Stimulated activated CD8-positive, alpha-beta memory T cell treated with anti-CD3 and anti-CD28 coated beads, Interleukin-15, amount 100 ng/mL, for 24 hours (primary cell): Measurements from ENCODE around the gene ABCG1.

Experiments
- DNase-seq: peaks from one replicate; pipeline ENCODE4 v3.0.0-alpha.2; 2020; ENCODE audit warnings: low read depth

Gene ABCG1

DNA sequence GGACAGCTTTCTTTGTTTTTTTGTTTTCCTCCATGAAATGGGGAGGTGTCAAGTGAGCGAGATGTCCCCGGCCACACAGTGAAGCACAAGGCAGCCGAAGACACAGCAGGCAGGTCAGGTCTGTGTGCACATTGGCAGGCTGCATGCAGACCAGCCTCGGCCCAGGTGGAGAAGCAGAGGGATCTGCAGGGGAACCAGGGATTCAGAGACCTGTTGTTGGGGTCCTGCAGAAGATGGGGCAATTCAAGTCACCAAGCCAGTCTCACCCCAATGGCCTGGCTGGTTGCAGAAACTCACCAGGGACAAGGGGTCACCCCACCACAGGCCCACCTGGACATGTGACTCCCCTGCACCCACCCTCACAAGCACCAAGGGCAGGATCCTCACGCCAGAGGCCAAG, 4.0 kb upstream of the ABCG1 start:
- DNase-seq, result no peak

DNA sequence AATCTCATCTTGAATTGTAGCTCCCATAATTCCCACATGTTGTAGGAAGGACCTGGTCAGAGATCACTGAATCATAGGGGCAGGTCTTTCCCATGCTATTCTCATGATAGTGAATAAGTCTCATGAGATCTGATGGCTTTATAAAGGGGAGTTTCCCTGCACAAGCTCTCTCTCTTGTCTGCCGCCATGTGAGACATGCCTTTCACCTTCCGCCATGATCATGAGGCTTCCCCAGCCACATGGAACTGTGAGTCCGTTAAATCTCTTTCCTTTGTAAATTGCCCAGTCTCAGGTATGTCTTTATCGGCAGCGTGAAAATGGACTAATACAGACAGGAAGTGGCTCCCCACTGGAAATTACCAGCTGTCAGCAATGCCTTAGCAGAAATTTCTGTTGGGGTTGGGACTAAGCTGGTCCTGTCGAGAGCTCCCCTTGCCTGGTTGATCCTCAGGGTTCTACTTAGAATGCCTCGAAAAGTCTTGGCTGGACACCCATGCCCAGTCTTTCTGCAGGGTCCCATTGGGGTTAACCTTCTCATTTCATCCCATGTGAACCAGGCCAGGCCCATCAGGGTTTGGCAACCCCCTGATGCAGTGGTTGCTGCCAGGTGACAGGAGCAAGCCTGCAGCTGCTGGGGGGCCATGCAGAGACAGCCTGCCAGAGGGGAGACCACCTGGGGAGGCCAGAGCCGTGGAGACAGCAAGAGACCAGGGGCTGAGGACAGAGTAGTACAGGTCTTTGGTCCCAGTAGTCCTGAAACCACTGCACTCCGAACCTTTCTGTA, 2.8 kb upstream of the ABCG1 start:
- DNase-seq, result no peak

DNA sequence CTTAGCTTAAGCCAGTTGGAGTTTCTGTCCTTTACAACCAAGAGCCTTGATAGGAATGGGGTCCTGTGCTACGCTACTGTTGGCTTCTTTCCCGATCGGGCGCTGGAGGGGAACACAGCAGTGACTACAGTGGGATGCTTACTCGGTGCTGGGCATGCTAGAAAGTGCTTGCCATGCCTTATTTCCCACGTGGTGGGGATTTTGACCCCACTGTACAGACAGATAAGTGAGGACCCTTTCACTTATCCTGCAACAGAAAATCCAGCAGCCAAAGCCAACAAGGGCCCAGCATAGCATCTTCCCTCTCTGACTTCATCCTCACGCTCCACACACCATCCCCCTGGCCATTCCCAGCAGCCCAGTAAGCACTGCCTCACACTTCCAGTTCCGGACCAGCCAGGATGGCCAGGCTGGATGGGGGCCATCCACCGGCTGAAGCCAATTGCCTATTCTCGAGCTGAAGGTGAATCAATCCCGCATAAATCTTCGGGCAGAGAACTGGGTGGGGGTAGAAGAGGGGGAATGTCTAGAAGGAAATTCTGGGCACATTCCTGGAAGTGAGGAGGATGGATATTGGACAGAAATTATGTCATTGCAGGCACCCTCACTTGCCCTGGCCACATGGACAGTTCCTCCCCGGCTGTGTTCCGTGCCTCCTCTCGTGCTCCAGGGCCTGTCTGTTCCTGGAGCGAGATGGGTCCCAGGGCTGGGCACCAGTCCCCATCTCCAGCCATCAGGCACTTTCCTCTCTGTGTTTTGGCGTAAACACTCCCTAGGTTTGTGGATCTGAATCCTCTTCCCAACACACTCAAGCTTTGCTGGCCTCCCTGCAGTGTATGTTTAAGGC, 2.0 kb upstream of the ABCG1 start:
- DNase-seq, result no peak

DNA sequence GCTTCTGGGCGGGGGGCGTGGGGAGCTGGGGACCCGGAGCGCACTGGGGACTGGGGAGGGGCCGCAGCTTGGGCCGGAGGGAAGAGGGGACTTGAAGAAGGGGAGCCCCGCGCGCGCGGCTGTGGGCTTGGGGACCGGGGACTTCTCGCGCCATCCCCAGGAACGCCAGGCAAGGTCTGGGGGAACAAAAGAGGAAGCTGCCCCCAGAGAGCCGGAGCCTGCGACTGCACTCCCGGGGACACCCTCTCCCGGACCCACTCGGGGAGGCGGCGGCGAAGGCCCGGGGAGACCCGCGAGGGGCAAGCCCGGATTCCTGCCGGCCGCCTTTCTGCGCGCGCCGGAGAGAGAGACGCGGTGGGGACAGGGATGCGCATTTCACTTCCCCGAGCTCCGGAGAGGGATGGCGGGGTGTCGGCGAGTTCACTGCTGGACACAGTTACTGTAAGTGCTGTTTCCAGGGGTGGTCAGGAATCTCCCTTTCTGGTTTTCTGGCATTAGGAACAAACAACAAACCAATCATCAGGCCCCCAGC, 732 bp downstream of the ABCG1 start:
- no peak for DNase-seq

DNA sequence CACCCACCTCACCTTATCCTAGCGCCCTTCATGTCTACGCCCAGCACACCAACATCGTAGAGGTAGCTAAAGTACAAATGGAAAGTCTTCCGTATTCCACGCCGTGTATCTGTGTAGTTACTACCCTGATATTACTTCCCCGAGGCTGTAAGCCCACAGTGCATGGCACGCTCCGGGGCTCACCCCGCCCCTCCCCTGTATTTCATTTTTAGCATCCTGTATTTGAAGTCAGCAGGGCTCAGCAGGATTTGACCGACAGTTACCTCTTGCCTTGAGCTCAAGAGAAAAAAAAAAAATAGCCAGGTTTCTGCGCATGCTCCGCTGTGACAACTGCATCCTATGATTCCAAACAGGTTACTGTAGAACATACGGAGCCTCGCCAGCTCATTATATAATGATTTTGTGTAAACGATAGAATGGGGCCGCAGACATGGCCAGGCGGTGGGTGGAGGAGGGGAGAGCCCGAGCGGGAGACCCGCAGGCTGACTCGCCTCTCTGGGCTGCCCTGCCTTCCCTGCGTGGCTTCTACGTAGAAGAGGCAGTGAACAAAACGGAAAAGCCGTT, 1.3 kb downstream of the ABCG1 start:
- DNase-seq, result no peak

DNA sequence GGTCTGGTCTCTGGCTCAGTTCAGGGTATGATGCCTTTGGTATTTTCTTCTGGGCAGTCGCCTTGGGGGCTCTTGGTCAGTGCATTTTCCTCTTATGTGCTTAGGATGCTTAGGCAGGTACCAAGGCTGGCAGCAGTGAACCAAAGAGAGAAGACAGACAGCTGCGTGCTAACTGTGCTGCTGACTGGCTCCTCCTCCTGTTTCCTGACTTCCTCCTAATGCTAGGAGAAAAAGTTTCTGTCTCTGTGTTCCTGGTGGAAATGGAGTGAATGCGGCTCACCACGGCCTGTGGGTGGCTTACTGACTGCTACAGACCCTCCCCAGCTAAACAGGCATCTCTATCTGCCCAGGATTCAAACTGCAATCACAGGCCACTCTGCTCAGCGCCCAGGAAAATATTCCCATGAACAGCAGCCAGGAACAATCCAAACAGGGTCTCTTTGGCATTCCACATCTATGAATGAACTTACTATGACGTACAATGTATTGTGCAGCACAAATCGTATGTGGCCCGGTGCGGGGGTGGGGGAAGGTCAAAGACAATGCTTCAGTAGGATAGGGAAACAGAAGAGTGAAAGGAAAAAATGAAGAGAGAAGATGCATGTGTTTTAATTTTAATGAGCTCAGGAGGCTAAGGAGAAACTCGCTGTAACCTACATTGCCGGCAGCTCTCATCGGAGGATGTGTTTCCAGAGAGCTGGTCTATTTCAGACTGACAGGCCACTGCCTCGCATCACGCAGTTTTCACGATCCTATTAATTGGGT, 2.8 kb downstream of the ABCG1 start:
- no peak for DNase-seq

DNA sequence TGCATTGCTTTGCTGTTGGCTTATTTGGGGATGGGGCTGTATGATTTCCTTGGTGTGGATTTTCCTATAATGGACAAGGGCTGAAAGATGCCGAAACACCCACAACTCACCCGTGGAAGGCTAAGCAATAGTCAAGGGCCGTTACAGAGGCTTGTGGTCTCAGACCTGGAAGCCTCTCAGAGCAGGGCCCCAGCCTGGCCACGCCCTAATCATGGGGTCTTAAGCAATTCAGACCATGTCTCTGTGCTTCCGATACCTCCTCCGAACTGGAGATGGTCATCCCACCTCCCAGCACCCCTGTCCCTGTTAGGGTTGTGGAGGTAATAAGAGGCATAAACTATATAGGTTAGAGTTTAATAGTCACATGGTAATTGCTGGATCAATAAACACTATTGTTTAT, 3.4 kb downstream of the ABCG1 start:
- no peak for DNase-seq

DNA sequence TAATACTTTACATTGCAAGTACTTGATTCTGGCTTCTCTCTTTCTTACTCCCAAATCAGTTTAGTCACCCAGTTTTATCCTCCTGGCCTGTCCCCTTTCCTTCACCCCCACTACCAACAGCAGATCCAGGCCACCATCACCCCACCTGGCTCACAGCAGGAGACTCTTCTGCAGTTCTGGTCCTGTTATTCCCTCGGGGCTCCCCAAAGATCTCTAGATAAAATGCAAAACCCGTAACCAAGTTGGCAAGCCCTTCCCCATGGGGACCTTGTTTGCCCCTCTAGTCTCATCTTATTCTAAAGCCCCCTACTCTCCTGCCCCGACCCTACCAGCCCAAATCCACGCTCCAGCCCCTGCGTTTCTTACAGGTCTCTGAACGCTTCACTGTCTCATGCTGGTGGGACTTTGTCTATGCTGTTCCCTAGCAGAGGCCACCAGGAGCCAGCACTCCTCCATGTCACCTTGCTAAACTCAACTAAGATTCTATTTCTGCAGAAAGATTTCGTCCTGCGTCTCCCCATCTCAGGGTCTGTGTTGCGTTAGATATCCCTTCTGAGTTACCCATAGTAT, 4.0 kb downstream of the ABCG1 start:
- DNase-seq, result no peak

DNA sequence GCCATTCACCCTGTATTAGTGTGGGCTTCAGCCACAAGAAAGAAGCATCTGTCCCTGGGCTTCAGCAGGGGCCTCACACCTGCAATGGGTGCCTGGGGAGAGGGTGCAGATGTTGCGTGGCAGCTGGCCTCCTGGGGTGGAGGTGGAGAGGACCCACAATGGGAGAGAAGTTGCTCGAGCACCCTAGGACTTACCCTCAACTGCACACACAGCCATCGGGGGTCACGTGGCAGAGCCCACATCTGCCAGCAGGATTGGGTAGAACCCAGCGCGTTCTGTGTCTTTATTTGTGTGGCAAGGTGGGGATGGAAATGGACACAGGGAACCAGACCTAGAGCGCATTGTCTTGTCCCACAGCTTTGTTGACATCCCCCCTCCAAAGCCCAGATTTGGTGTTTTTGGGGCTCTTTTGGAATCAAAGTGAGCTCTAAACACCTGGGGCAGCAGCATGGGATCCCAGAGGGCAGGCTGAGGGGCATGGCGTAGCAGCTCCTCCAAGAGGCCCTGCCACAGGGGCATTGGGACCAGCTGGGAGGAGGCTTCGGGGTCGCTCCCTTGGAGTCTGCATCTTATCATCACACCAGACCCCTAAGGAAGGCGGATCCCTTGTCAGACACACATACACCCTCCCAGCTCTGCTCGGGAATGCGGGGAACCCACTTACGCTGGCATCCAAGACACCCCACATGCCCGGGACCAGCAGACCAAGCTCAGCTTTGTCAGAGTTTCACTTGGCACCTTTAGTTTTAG, 5.1 kb downstream of the ABCG1 start:
- no peak for DNase-seq

DNA sequence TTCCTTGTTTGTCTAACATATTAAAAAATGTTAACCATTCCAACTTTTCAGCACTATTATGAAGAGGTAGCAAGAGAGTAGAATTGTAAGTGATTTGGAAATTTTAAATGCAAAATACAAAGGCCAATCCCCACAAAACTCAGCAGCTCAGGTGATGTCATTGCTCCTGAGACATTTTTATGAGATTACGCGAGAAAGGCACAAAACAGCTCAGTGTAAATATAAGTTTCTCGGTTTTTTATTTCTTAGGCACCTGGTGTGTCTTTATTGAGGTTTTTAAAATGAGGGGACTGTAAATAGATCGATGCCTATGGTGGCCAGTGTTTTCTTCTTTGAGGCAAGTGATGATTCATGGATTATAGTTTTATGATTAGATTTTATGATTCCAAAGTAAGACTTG, 6.1 kb downstream of the ABCG1 start:
- no peak for DNase-seq

DNA sequence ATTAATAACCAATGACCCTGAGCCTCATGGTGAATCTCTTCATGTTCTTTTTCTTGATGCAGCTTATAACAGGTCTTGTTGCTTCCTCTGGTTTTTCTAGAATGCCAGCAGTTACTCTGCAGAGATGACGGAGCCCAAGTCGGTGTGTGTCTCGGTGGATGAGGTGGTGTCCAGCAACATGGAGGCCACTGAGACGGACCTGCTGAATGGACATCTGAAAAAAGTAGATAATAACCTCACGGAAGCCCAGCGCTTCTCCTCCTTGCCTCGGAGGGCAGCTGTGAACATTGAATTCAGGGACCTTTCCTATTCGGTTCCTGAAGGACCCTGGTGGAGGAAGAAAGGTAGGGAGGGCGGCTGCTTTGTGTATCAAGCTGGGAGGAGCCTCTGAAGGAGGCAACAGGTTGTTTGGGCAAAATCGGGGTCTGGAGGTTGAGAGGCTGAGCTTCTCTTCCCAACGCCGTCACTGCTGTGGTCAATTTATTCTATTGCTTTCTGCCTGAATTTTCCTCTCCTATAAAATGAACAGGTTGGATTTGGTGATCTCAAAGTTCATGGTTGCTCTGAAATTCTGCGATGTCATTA, 6.7 kb downstream of the ABCG1 start:
- DNase-seq, result no peak

DNA sequence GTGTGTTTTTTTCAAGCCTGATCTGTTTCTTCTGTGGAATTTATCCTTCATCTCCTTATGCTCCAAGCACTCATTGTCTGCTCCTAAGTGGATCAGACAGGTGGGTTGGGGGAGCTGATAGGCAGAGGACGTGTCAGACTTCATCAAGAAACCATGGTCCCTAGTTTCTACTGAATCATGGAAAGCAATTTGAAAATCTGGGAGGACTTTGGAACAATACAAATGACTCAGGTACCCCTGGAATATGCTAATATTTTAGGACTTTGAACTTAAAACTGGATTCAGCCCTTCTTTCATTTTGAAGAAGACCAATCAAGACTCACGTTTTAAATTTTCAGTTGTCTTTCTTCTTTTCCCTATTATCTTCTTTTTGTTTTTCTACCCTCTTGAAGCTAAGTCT, 7.7 kb downstream of the ABCG1 start:
- DNase-seq, result no peak

DNA sequence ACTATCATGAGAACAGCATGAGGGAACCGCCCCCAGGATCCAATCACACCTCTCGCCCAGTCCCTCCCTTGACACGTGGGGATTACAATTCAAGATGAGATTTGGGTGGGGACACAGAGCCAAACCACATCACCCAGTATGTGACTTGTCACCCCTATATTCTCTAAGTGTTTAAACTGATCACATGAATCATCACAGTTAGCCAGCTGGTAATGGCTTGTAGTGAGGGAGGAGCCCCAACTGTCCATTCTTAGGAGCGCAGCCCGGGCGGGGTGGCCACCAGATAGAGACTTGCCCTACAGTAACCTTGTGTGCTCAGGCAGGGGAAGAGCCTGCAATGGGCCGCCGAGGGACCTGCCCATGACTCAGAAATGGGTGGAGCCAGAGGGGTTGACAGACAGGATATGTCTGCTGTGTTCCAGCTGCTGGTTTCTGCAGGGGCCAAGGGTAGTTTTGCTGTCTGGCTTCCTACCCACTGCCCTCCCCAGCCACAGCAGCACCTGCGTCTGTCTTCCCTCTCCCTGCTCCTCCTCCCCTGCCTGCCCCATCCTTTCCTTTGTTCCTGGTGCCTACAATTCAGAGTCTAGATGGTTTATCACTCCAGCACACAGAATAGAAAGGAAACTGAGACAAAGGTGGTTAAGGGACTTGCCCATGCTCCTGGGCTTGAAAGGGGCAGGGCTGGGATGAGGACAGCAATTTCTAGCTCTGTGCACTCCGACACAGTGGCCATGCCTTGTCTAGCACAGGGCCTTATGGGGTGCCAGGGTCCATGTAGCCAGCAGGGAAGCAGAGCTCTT, 9.2 kb downstream of the ABCG1 start:
- peak; percentile 47 for DNase-seq

DNA sequence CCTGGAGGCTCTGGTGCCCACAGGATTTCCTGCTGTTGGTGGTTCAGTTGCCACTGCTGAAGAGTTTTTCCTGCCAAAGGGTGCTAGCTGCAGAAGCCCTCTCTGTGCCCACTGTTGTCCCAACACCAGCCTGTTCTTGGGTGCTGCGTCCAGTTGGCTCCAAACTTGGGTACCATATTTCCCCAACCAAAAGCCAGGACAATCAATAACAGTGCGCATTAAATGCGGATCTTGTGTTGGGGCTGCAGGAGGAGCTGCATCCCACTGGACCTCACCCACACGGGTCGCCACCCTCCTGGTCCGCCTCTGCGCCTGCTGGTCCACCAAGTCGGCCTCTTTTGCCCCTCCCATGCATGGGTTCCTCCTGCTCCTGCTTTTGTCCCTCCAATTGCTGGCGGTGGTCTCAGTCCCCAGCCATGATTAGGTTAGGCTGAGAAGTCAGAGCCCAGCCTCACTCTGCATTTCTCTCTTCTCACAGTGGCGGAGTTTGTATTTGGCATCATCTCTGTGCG, 9.8 kb downstream of the ABCG1 start:
- DNase-seq, result no peak

DNA sequence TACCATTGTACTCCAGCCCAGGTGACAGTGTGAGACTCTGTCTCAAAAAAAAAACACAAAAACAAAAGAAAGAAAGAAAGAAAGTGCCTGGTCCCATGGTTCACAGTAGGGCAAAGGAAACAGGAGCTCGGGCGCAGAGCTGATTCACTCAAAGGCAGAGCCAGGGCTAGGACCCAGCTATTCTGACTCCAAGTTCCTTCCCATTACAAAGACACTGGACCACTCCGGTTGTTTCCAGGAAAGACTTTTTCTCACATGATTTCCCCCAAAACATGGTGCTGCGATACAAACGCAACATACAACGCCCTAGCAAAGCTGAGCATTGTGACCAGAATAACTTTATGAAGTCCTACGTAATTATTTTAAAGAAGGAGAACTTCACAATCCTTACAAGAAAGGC, 10.7 kb downstream of the ABCG1 start:
- no peak for DNase-seq

DNA sequence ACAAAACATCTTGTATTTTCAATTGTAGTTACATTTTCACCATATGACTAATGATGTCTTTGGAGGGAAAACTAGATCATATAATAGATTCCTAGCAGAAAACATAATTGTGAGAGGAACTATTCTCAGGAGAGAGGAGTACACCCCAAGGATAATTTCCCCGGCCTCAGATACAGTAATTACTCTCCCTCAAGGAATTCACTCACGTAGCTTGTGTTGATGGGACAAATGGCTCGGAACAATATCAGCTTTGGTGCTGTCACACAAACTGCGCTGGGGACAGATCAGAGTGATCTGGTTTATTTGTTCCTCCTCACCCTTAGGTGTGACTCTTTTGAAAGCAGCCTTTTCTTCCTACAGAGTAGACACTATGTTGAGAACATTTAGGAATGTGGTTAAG, 11.2 kb downstream of the ABCG1 start:
- DNase-seq, result no peak

DNA sequence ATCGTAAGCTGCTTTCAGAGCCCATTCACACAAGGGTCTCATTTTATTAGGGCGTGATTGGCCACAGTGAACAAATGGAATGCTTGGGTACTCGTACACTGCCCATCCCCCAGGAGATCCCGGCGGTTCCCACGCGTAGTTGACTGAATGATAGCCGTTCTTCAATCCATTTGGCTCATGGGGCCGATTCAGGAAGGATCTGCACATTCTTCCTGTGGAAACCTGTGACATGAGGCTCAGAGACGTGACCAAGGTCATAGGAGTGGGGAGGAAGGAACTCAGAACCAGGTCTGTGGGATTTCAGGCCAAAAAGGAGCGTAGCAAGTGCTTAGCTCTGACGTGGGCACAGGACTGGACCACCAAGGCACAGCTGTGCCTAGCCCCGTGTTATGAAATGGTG, 11.7 kb downstream of the ABCG1 start:
- no peak for DNase-seq

DNA sequence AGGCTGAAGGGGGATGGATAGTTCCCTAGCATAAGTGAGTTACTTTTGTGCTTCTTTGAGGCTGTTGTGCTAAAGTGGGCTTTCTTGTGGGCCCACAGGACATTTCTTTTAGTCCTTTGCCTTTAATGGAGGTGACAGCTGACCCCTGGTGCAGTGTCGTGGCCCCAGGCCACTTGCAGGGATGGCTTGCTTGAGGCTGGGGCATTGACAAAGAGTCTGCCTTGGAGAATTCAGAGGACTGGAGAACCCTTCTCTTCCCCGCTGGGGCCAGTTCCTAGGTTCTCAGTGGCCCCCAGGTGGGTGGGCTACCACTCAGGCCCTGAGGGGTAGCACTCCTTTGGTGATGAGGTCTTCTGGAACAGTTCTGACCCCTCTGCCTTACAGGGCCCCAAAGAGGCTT, 12.8 kb downstream of the ABCG1 start:
- DNase-seq, result no peak

DNA sequence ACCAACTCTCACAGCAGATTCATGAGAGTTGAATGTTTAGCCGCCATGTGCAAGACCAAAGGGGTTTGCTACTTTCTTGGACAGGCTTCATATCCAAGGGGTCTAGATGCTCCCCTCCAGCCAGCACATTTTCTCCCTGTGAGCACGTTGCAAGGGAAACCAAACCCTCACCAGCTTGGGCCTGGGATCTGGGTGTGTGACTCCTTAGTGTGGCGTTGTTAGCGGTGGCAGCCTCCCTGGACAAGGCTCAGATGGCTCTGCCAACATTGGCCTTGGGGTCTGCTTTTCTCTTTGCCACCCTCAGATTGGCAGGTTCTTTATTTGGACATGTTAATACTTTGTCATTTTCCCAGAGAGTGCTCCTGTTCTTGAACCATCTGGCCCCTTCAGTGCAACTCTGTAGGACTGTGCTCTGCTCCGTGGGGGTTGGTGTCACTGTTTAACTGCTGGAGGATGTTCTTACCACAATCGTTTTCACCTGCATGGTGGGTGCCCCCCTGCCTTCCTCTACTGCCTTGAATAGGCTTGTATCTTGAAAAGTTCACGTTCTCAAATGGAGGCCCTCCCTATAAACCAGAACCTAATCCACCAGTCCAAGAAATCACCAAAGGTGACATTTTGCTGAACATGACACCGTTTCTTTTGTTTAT, 13.4 kb downstream of the ABCG1 start:
- DNase-seq, result no peak
